Measurements from ENCODE around the gene SRCIN1. TPM values are rescaled to one million over a fixed set of nuclear protein-coding genes. Genes with fewer than 3 reads are reported as not detected.
A peak's percentile ranks its signal among the peaks of the same experiment; 100 is the strongest.

SRCIN1 gene
- total RNA-seq, 2 donors from 2014 or later = 1.4 to 3.0 TPM

DNA sequence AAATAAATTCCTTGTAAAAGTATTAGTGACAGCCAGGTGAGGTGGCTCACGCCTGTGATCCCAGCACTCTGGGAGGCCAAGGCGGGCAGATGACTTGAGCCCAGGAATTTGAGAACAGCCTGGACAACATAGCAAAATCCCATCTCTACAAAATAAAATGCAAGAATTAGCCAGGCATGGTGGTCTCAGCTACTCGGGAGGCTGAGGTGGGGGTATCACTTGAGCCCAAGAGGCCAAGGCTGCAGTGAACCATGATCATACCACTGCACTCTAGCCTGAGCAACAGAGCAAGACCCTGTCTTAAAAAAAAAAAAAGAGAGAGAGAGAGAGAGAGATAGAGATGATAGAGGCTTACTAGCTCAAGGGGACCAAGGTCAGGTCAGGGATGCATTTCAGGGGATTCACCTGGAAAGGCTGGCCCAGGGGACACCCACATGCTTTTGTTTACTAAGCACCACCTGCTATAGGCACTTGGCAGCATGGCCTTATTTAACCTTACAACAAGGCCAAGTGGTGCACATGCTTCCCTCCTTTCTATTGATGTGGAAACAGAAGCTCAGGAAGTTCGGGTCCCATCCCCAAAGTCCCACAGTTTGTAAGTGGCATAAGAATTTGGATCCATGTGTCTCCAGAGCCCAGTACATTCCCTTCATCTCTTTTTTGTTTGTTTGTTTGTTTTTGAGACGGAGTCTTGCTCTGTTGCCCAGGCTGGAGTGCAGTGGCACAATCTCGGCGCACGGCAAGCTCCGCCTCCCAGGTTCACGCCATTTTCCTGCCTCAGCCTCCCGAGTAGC, 12.4 kb upstream of the SRCIN1 start:
- no peak for DNase-seq
- intact Hi-C loops (cut with DNase I) = no loop called here
- no peak for ATAC-seq

DNA sequence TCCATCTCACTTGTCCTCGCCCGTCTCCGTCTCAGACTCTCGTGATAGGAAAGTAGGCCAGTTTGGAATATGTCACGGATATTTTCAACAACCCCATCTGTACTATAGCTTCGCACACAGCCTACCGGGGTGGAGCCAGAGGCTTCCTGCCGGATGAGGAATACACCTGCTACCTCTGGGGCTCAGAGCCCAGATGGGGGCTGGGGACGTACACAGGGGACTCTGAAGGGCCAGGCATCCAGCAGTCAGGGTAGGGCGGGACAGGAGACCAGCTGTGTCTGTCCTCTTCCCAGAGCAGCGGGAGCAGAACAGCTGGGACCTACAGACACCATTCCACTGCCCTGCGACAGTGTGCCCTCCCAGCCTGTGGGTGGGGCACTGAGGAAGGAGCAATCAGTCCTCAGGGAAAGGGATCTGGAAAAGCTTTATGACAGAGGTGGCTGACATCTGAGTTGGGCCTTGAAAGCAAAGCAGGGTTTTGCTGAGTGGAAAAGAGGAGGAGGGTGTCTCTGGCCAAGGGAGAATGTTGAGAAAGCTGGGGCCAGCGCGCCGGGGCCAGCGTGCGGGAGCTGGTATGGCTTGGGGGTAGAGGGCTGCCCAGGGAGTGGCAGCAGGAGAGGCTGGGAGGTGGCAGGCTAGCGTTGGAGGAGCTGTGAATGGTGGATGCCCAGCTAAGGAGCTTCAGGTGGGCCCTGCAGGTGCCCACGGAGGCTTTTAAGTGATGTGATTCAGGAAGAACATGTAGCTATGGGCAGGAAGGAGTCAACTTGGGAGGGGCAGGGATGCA, 11.5 kb upstream of the SRCIN1 start:
- intact Hi-C loops (cut with DNase I) = no loop called here

DNA sequence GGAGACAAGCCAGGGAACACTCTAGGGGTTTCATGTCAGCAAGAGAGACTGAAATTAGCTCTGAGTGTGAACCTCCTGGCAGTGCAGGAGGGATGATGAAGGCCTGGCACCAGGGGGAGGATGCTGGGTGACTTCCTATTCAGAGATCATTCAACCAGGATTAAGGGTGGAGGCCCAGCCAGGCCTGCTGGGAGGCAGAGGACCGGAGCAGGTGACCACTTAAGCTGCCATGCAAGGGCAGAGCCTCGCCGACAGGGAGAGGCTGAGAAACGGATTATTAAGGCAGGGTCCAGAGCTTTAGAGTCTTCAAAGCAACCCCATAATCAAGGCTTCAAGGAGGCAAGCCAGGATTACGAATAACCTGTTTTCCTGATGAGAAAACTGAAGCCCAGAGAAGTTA, 10.6 kb upstream of the SRCIN1 start:
- intact Hi-C loops (cut with DNase I) = no loop called here
- ATAC-seq (no peak), DNase-seq (no peak)

More for the DNA sequence above, 11.5 kb upstream of the SRCIN1 start:
- DNase-seq (no peak), ATAC-seq (no peak)

DNA sequence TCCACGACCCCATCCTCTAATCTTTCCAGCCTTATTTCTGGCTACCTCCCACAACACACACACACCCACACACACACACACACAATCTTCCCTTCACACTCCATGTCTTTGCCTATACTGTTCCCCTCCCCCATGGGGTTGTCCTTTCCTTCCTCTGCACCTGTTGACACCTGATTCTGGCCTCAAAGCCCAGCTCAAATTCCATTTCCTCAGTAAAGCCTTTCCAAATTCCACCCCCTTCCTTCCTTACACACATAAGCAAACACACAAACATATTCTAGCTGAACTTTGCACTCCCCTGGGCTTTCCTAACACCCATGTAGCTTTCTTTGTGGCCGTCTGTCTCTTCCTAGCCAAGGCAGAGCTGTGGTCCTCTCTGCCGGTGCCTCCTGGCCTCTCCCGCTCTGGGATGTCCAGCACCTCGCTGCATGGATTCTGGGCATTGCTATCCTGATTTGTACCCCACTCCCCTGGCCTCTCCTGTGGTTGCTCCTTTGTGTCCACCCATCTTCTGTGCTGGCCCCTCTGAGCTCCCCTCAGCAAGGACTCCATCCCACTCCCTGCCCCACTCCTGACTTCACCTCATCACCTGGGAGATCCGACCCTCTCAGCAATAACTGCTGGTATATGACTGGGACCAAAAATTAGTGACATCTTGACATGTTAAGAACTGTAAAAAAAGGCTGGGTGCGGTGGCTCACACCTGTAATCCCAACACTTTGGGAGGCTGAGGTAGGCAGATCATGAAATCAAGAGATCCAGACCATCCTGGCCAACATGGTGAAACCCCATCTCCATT, 8.4 kb upstream of the SRCIN1 start:
- no peak for ATAC-seq
- intact Hi-C loops (cut with DNase I) = no loop called here
- DNase-seq = no peak

DNA sequence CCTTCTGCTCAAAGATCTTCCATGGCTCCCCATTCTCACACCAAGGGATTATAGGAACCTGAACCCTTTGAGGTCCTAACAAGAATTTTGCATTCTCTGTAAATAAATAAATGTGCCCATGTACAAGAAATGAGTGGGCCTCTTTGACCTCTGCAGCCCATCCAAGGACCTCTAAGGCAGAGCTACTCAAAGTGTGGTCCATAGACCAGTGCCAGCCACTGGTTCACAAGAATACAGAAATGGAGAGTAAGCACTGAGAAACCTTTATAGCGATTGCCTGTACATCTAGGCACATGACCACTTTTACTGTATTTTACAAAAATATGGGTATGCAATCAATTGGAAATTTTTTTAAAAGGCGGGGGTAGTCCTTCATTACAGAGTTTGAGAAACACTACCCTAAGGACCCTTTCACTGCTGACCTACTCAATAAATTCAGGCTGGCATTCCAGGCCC, 7.8 kb upstream of the SRCIN1 start:
- DNase-seq (no peak), ATAC-seq (no peak)
- intact Hi-C loops (cut with DNase I) = no loop called here

DNA sequence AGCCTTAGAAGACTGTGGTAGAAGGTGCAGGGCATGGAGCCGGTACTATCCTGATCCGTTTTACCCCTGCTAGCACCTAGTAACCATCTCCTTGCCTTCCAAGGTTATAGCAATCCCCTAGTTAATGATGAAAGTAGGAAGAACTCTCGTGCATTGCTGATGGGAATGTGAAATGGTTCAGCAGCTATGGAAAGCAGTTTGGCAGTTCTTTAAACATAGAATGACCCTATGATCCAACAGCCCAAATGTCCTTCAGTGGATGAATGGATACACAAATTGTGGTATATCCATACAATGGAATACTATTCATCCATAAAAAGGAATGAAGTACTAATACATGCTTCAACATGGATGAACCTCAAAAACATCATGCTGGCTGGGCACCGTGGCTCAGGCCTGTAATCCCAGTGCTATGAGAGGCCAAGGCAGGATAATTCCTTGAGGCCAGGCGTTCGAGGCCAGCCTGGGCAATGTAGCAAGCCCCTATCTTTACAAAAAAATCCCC, 6.2 kb upstream of the SRCIN1 start:
- intact Hi-C loops (cut with DNase I) = no loop called here
- no peak for ATAC-seq
- DNase-seq = no peak

DNA sequence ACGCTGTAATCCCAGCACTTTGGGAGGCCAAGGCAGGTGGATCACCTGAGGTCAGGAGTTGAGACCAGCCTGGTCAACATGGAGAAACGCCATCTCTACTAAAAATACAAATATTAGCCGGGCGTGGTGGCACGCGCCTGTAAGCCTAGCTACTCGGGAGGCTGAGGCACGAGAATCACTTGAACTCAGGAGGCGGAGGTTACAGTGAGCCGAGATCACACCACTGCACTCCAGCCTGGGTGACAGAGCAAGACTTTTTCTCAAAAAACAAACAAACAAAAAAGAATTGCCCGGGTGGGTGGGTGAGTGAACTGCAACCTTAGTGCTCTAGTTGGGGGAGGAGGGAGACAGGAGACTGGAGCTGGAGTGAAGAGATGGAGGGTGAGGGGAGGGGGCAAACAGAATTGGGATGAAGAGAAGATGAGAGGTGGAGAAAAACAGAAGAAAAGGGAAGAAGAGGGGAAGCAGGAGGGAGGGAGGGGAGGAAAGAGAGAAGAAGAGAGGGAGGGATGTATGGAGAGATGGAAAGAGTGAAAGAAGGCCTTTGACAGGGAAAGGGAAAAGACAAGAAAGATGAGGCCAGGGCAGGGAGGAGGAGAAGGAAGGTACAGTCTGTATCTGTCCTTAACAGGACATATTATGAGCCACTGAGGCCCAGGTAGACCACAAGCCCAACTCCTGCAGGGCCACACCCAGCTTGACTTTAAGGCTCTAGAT, 5.5 kb upstream of the SRCIN1 start:
- intact Hi-C loops (cut with DNase I) = no loop called here
- DNase-seq (no peak), ATAC-seq (no peak)

DNA sequence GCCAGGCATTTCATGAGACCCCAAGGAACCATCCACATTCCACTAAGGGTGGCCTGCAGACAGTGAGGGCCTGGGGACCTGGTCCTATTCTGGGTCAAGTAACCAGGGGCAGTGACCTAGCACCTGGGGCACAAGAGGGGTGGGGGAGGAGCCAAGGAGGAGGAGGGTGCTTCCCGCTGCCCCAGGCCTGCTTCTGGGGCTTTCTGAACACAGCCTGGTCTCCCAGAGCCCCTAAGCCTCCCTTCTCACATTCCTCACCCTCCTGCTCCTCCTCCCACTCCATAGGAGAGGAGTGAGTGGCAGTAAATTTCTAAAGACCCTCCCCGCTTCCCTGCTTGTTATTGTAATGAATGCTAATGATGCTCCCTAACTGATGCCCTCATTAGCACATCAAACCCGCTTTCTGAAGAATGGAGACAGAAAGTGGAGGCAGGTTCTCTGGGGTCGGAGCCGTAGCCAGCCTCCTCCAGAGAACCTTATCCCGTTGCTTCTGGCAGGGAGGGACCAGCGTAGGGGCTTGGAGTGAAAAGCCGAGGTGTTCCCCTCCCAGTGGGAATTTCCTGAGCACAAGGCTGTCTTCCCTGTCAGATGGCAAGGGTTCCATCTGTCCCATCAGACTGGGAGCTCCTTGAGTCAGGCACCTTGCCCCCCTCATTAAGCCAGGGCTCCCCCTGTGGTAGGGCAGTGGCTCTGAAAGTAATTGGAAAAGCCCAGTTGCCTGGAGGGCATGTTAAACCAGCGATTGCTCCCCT, 3.7 kb upstream of the SRCIN1 start:
- DNase-seq = no peak
- intact Hi-C loops (cut with DNase I) = no loop called here

DNA sequence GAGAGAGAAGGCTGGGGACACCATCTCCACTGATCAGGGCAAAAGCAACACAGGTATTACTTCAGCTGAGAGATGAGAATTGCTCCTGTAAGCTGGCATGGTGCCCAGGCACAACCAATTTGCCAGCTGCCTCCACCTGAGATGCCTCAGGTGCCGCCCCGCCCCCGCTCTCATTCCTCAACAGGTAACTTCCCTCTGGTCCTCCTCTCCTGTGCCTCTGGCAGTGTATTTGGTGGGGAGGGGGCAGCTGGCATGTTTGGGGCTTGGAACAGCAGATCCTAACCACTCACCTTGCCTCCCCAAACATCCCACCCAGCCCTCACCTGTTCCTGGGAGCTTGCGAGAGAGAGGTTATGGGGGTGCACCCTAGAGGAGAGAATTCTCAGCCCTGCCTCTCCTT, 2.9 kb upstream of the SRCIN1 start:
- intact Hi-C loops (cut with DNase I) = no loop called here
- ATAC-seq = no peak
- DNase-seq = no peak

More for the DNA sequence above, 3.7 kb upstream of the SRCIN1 start:
- ATAC-seq = no peak

DNA sequence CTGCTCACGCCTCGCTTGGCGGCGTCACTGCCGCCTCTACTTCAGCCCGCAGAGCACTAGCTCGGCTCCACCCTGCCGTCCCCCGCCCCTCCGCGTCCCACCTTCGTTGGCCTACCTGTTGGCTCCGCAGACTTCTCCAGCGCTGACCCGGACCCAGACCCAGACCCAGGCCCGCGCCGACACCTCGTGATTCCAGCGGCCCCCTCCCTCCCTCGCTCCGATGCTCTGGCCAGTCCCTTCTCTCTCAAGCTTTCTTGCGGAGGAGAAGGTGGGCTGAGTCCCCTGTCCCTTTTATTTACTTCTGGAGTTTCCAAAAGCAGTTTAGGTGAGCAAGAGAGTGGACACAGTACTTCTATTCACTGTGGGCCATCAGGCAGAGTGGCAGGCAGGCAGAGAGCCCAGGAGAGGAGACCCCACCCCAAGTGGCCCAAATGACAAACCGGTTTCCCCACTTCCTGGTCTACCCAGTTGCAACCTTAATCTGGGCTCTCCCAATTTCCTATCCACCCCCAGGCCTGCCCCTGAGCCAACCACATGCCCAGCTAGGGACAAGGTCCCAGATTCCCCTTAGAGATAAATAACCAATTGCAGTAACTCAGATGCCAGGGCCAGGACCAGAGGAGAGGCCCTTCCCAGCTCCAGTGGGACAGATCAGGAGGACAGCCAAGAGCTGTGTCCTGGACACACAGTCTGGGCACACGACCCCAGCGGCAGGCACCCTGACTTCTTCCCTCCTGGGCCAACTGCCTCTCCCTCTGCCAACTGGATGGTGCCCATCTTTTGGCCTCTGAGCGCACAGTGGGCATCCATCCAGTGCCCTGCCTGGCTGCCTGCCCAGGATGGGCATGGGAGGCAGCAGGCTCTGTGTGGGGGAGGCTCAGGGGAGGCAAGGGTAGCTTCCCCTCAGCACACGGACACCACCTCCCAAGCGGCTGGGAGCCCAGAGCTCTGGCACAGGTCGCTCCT, 1.2 kb upstream of the SRCIN1 start:
- DNase-seq = peak; percentile 55
- intact Hi-C loops (cut with DNase I) = no loop called here
- ATAC-seq = peak; percentile 78 to 81

DNA sequence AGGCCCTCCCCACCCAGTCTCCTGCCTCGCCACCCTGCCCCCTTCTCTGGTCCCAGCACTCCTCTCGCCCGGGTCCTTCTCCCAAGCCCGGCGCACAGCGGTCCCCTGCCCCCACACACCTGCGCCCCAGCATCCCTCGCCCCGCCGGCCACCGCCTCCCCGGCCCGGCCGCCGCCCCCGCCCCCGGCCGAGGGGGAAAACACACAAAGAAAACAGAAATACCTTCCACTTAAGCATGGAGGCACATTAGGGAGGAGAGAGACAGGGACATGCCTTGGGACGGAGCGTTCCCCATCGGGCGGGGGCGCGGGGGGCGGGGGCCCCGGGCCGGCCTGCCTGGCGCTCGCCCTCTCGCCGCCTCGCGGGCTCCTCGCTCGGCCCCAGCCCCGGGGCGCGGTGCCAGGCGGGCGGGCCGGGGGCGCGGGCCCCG, 326 bp downstream of the SRCIN1 start:
- intact Hi-C loops (cut with DNase I) = no loop called here
- peak in 1 of 2 donors; percentile 0 for ATAC-seq

DNA sequence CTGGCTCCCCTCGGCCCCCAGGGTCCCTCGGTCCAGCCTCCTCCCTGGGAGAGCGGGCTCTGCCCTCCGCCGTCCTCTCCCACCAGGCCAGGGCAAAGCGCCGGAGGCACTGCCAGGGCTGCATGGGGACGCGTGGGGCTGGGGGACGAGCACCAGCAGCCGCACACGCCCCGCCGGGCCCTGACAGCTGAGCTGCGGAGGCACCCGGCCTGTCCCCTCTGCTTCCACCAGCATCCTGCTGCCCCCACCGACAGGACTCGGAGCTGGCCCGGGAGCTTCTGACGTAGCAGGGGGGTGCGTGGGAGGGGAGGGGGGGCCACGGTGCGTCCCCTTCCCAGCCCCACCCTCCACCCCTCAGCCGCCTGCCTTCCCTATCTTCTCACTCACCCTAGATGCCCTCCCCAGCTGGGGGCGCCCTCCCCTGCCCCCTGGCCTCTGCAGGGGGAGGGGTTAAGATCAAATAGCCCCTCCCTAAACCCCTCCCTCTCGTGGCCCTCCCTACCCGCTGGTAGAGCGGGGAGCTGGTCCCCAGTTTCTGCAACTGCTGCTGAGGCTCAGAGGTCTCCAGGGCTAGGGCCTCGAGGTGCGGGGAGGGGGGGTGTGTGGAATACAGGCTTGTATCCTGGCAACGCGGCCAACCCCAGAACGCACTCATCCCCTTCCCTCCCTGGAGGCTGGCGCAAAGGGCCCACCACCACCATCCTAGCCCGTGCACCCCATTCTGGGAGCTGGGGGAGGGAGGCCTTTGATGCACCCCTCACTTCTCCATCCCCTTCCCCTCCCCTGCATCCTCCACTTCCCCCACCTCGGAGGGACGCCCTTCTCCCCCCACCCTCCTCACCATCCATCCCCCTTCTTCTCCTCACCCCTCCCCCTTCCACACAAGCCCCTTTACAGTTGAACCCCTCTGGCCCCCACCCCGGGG, 1.0 kb downstream of the SRCIN1 start:
- DNase-seq (no peak), ATAC-seq (no peak)
- intact Hi-C loops (cut with DNase I) = no loop called here

More for the DNA sequence above, 326 bp downstream of the SRCIN1 start:
- no peak for DNase-seq

DNA sequence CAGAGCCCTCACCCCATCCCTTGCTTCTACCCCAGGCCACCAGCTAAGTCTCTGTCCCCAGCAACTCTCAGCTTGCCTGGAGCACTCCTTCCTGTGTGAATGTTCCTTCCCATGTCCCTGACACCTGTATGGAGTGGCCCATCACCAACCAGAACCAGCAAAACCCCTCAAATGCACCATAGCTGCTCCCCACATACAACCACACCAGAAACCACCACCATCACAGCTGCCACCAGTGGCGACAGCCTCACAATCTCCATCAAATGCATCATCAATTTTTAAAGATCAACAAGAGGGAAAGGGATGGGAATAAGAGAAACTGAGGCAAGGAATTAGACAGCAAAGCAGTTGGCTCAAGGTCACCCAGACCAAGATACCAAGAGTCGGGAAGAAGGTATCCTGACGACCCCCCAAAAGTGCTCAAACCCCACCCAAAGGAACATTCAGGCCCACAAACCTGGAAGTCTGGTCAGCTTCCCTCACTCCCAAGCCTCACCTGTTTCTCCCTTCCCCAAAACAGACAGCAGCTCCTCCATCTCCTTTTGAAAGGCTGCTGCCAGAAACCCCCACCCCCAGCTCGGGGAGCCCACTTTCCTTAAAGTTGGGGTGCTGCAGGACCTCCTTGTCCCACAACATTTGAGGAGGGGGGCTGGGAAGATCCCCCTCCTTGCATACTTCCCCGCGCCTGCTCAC, 1.8 kb downstream of the SRCIN1 start:
- intact Hi-C loops (cut with DNase I) = no loop called here
- no peak for DNase-seq
- ATAC-seq = no peak

DNA sequence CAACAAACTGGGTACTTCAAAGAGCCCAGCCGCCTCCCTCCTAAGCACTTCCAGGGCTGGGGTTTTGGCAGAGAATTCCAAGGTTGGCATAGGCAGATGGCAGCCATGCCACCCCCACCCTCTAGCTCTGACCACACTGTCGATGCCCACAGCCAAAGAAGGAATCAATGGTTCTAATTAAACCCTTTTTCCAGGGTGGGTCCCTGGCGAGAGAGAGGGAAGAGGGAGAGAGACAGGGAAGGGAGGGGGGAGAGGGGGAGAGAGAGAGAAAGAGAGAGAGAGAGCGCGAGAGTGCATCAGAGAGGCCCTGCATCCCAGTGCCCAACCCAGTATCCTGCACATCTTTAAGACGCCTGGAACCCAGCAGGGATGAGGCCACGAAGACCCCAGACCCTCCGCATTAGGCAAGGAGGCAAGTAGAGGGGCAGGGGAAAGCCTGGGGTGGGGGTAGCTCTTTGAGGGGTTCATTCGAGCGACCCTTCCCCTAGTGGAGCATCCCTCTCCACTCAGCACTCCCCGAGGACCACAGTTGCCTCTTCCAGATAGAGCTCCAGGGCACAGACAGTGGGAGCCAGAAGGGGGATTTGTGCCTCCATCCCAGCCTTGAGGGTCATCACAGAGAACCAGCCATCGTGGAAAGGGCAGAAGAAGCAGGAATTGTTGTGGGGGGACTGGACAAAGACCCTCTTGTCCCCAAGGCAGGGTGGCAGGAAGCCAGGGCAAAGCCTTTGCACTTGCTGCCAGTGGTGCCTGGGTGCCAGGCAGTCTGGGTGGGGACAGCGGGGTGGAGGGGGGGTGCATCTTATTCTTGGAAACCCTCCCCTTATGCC, 2.6 kb downstream of the SRCIN1 start:
- ATAC-seq = no peak
- no peak for DNase-seq
- intact Hi-C loops (cut with DNase I) = no loop called here

DNA sequence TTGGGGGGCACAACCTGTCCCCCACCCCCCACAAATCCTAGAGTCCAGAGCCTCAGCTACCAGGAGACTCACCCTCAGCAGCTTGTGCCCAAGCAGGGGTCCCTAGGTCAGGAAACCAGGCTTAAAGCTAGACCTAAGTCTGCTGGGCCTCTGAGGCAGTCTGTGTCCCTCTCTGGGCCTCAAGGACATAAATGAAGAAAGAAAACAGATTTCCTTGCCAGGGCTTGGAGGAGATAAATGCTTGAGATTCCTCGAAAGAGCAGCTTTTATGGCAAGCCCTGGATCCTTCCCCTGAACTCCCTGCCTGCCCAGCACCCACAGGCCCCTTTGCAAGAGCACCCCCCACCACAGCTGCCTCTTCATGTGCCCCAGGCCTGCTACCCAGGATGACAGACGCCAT, 3.3 kb downstream of the SRCIN1 start:
- ATAC-seq (no peak), DNase-seq (no peak)
- intact Hi-C loops (cut with DNase I) = no loop called here

All from left cardiac atrium (tissue), 4 donors.